Testis (tissue), 3 donors: ENCODE results near the gene COPZ1. TPM values are rescaled to one million over a fixed set of nuclear protein-coding genes. Genes with fewer than 3 reads are reported as not detected.

Experiments
- DNase-seq: peaks from one replicate; pipeline ENCODE4 v3.0.0-alpha.2; 2019
- H3K27ac ChIP-seq, 2 donors: fragments of 200-600 bp; sonication (generic); one replicate each; pipeline ENCODE4 v1.5.1; 2019
- H3K27me3 ChIP-seq: fragments of 200-600 bp; sonication (generic); one replicate; pipeline ENCODE4 v1.5.1; 2019
- H3K36me3 ChIP-seq: fragments of 200-600 bp; sonication (generic); one replicate; pipeline ENCODE4 v1.5.1; 2017; ENCODE audit warnings: low read depth; ENCODE audit errors: missing control alignments
- H3K4me1 ChIP-seq: fragments of 200-600 bp; sonication (generic); one replicate; pipeline ENCODE4 v1.5.1; 2019
- H3K4me3 ChIP-seq, 2 donors: fragments of 200-600 bp; sonication (generic); one replicate each; pipeline ENCODE4 v1.5.1; 2017 to 2019
- H3K9me3 ChIP-seq: fragments of 200-600 bp; sonication (generic); one replicate; pipeline ENCODE4 v1.5.1; 2017
- CTCF ChIP-seq, 3 experiments: fragments of 450-650 bp in 2 of 3; fragments of 200-600 bp in 1 of 3; sonication (generic) in 1 of 3; IDR thresholded peaks; one replicate each; pipeline ENCODE4 v1.5.1; 2016 to 2019; ENCODE audit warnings: antibody characterized with exemption in 3 of 3, mild to moderate bottlenecking in 2 of 3, moderate library complexity in 1 of 3
- POLR2A ChIP-seq: fragments of 450-650 bp; IDR thresholded peaks from one replicate; pipeline ENCODE4 v1.6.1; 2017; ENCODE audit warnings: antibody characterized with exemption, mild to moderate bottlenecking, moderate library complexity
- WGBS, 2 donors: methylation state at CpG; one replicate each; pipeline ENCODE4 v1.1.5; 2018; 5-methylcytosine and 5-hydroxymethylcytosine counted together
- intact Hi-C: fragments of 100-400 bp; cut with DNase I; formaldehyde crosslinking; loops from one replicate; pipeline ENCODE4 v1.15.1; 2023; ENCODE audit warnings: low total_unique reads
- polyA plus RNA-seq: library from polyadenylated mRNA; stranded (reverse); fragments of 350-450 nt; fragmentation: Illumina TruSeq; extraction: RNeasy Lipid Tissue Mini Kit (QIAGEN cat#74804); gene quantifications from one replicate; pipeline ENCODE4 v1.2.3, GENCODE V29; 2014; ENCODE audit warnings: low read depth, low replicate concordance; ENCODE audit not compliant: insufficient read depth
- total RNA-seq, 2 donors: library from RNA; depleted of rRNA; stranded (reverse); fragments of >200 nt; gene quantifications; one replicate each; pipeline ENCODE4 v1.2.3, GENCODE V29; 2016

Gene COPZ1
- total and polyA plus RNA-seq, 3 donors from 2014 or later, result 45.9 to 123 (median 63.9) TPM

GRCh38 chr12:54363618-54364017, 38.7 kb downstream of the COPZ1 start:
- Histone ChIP-seq H3K27me3 (no peaks in the 10 kb centered on the region), H3K36me3 (no peaks in the 10 kb centered on the region), H3K4me3 (no peak overlapping the region), H3K9me3 (no peaks in the 10 kb centered on the region), H3K4me1 (peaks cover 21% of the 10 kb centered on the region), H3K27ac (no peak overlapping the region)
- TF ChIP-seq CTCF (IDR thresholded peaks at IDR 0.05) (no peak), POLR2A (no peak)
- WGBS, 2 donors, result 94 to 96% methylated on average over 6 of the region's 6 CpGs
- no peak for DNase-seq
- intact Hi-C loops, result loop anchor here (10.0 kb wide), 1 partner anchor 79 kb away; the partner anchor contains the start of genes CBX5 and HNRNPA1

DNA sequence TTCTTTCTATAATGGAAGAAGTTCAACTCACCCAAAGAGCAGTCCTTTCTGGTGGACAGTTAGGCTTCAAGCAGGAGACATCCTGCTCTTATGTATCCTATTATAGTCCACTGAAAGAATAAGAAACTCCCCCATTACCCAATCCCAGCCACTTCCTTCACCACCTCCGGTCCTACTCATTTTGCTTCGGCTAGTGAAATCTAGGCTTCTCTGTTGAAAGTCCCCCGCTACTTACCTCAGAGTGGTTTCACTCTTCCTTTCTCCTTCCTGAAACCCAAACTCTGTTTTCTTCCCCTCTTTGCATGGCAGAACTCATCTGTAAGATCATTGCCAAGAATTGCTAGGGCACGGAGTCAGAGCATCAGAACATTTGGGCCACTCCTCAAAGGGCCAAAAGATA, 39.5 kb downstream of the COPZ1 start, which contains the start of gene GPR84:
Gene GPR84 (minus strand): TSS at position 74 of the 400 bp plus-strand sequence. CDS start 635 bp downstream, outside the sequence.
- H3K36me3 ChIP-seq, result no peaks in the 10 kb centered on the region

DNA sequence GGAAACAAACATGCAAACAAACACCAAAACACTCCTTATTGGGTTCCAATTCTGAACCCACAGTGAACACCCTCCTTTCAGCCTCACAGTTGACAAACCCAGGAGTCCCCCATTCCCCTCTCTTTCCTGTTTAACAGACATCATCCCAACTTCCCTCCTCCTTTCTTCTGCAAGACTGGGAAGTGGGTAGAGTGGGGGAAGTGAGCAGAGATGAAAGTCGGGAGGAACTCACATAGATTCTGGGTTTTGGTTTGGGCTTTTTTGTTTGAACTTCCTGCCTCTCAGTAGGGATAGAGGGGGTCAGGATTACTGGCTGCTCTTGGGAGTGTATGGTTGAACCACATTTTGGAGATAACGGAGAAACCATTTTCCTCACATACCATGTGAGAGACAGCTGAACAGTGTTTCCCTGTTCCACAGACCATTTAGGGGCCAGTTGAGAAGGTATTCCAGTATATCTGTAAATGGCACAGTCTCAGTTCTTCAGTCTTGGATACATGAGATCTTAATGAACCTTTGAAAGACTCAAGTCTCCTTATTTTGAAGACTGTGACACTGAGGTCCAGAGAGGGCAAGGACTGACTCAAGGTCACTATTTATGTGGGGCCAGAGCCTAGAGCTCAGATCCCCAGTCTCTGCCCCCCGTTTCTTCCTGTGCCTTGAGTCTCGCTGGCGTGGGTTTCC, 43.2 kb downstream of the COPZ1 start:
- TF ChIP-seq CTCF (IDR thresholded peaks at IDR 0.05) (no peak), POLR2A (no peak)
- Histone ChIP-seq H3K4me1 (peaks cover 34% of the 10 kb centered on the region), H3K27ac (peak overlapping the region; percentile 40 to 82), H3K36me3 (no peaks in the 10 kb centered on the region), H3K27me3 (no peaks in the 10 kb centered on the region), H3K4me3 (peak overlapping the region in 1 of 2 donors; percentile 58), H3K9me3 (no peaks in the 10 kb centered on the region)
- no peak for DNase-seq
- 16 to 19% methylated on average over 5 of the region's 5 CpGs for WGBS, 2 donors
- intact Hi-C loops, result loop anchor here (10.0 kb wide), 1 partner anchor 83 kb away; the partner anchor contains the start of genes CBX5 and HNRNPA1

More for the DNA sequence above, 39.5 kb downstream of the COPZ1 start, which contains the start of gene GPR84:
- 81 to 84% methylated on average over 4 of the region's 4 CpGs for WGBS, 2 donors
- H3K27me3 ChIP-seq, result no peaks in the 10 kb centered on the region
- TF ChIP-seq CTCF (IDR thresholded peaks at IDR 0.05) (no peak), POLR2A (no peak)
- intact Hi-C loops, result loop anchor here (10.0 kb wide), 1 partner anchor 80 kb away; the partner anchor contains the start of genes CBX5 and HNRNPA1
- no peak for DNase-seq
- H3K9me3 ChIP-seq, result no peaks in the 10 kb centered on the region
- H3K4me3 ChIP-seq, result no peak within 1 kb of the TSS
- H3K4me1 ChIP-seq, result peaks cover 26% of the 10 kb centered on the region
- H3K27ac ChIP-seq, result no peak within 1 kb of the TSS

GRCh38 chr12:54368709-54369596, 44.0 kb downstream of the COPZ1 start:
- DNase-seq, result peak; percentile 93

More at GRCh38 chr12:54368709-54369596, 44.0 kb downstream of the COPZ1 start:
- Histone ChIP-seq H3K27me3 (no peaks in the 10 kb centered on the region), H3K4me1 (peaks cover 34% of the 10 kb centered on the region), H3K27ac (peak overlapping the region; percentile 40 to 82), H3K4me3 (peak overlapping the region; percentile 37 to 58), H3K36me3 (no peaks in the 10 kb centered on the region), H3K9me3 (no peaks in the 10 kb centered on the region)
- TF ChIP-seq CTCF (IDR thresholded peaks at IDR 0.05), result peak; percentile 70 to 85 (median 71)
- no peak for TF ChIP-seq POLR2A
- WGBS, 2 donors, result 1 to 8% methylated on average over 37 to 40 of the region's 40 CpGs
- intact Hi-C loops, result loop anchor here (10.0 kb wide), 1 partner anchor 84 kb away; the partner anchor contains the start of genes CBX5 and HNRNPA1
